OCI-LY1 (cell line): Measurements from ENCODE around the gene SACM1L.

Experiments
- CTCF ChIP-seq: fragments of 200-600 bp; sonication (generic), shearing (Covaris generic); IDR thresholded peaks from 2 replicates; pipeline ENCODE4 v1.5.1; 2017; ENCODE audit warnings: mild to moderate bottlenecking, antibody characterized with exemption, low read length, moderate library complexity, mixed read lengths
- EZH2 ChIP-seq: fragments of 200-600 bp; sonication (generic), shearing (Covaris generic); IDR thresholded peaks from 2 replicates; pipeline ENCODE4 v1.8.0; 2017; ENCODE audit warnings: borderline replicate concordance, mixed run types, mild to moderate bottlenecking, antibody characterized with exemption, low read length, moderate library complexity, mixed read lengths

GRCh38 chr3:45771166-45771775 lies 82.1 kb downstream of the SACM1L start:
- TF ChIP-seq CTCF (no peak), EZH2 (no peak)
